ENCODE results near the gene HGS.

The HGS gene

GRCh38 chr17:81652906-81653771, 30.7 kb upstream of the HGS start:
- no peak overlapping the region for H3K23ac ChIP-seq (ENCODE audit: low read length)
- no peak overlapping the region for H4K12ac ChIP-seq (ENCODE audit: low read depth, low read length)
- H3K4ac ChIP-seq (ENCODE audit: low read depth, low read length) = no peak overlapping the region
- peaks cover 0 to 4% of the 10 kb centered on the region in 2 experiments for H3K4me1 ChIP-seq (ENCODE audit: control insufficient read depth in 1 of 2, insufficient read depth in 2 of 2, low read length in 2 of 2)
- DNase-seq = no peak
- H4K91ac ChIP-seq (ENCODE audit: low read depth, low read length) = no peak overlapping the region
- H3K27ac ChIP-seq (ENCODE audit: low read depth, low read length) = no peak overlapping the region
- peaks cover 9% of the 10 kb centered on the region for H3K27me3 ChIP-seq (ENCODE audit: insufficient read depth, low read length)
- H3K9ac ChIP-seq (ENCODE audit: low read length) = no peak overlapping the region
- peak overlapping the region; percentile 30 for H2AFZ ChIP-seq (ENCODE audit: insufficient read depth, low read length, poor library complexity)
- no peak overlapping the region for H2AK5ac ChIP-seq (ENCODE audit: low read length)
- no peak overlapping the region for H3K18ac ChIP-seq (ENCODE audit: low read length)
- no peak overlapping the region for H3K4me3 ChIP-seq (ENCODE audit: low read depth, low read length)
- no CpG with 5 or more reads among the region's 27 CpGs for WGBS (ENCODE audit: extremely low coverage, insufficient coverage, insufficient read length)
- H3K79me2 ChIP-seq (ENCODE audit: control insufficient read depth, insufficient read depth, low read length, poor library complexity) = no peaks in the 10 kb centered on the region
- no peak overlapping the region for H4K8ac ChIP-seq (ENCODE audit: low read depth, low read length)
- no peaks in the 10 kb centered on the region for H3K36me3 ChIP-seq (ENCODE audit: control insufficient read depth in 1 of 2, insufficient read depth in 2 of 2, low read length in 2 of 2)
- no peak overlapping the region for H3K4me2 ChIP-seq (ENCODE audit: low read length)
- no peaks in the 10 kb centered on the region for H3K79me1 ChIP-seq (ENCODE audit: low read length)
- H2BK120ac ChIP-seq (ENCODE audit: insufficient read depth, low read length, poor library complexity) = no peak overlapping the region
- H3K14ac ChIP-seq (ENCODE audit: low read length) = no peak overlapping the region
- no peak overlapping the region for H2BK12ac ChIP-seq (ENCODE audit: low read length)
- H3K9me3 ChIP-seq (ENCODE audit: insufficient read depth, low read depth, low read length) = peaks cover 17% of the 10 kb centered on the region
- no peak overlapping the region for H2BK5ac ChIP-seq (ENCODE audit: low read depth, low read length, poor library complexity)

DNA sequence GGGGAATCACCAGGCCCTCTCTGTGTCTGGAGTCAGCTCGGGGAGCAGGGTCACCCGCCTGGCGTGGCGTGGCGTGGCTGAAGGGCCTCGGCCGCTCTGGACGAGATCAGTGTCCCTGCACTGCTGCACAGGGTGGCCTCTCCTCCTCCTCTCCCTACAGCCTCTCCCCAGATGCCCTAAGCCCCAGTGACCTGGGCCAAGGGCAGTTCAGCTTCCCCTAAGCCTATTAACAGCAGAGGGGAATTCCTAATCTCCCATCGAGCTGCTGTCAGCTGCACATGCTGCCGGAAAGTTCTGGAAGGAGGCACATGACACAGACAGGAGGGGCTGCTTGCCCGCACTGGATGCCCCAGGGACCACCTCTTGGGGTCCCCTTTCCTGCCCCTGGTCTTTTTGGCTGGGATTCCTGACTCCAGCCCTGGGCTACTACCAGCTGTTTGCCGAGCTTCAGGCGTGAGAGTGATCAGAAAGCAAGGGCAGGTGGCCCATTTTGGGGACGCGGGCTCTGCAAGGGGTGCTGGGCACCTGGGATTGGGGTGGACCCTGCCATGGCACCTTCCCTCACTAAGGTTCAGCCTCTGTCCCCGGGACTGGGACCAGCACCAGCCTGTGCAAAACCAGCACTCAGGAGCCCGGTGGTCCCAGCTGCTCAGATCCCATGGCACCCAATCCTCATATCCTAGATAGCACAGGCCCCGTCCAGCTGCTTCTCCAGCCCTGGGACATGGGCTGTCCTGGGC, 28.3 kb upstream of the HGS start:
- no peak overlapping the region for H4K8ac ChIP-seq (ENCODE audit: low read depth, low read length)
- H3K23ac ChIP-seq (ENCODE audit: low read length) = no peak overlapping the region
- no peaks in the 10 kb centered on the region for H3K27me3 ChIP-seq (ENCODE audit: insufficient read depth, low read length)
- no peak overlapping the region for H4K12ac ChIP-seq (ENCODE audit: low read depth, low read length)
- no peak overlapping the region for H3K4me3 ChIP-seq (ENCODE audit: low read depth, low read length)
- H2BK120ac ChIP-seq (ENCODE audit: insufficient read depth, low read length, poor library complexity) = no peak overlapping the region
- whole genome bisulfite sequencing (ENCODE audit: extremely low coverage, insufficient coverage, insufficient read length) = no CpG with 5 or more reads among the region's 18 CpGs
- H3K9ac ChIP-seq (ENCODE audit: low read length) = no peak overlapping the region
- H3K79me1 ChIP-seq (ENCODE audit: low read length) = no peaks in the 10 kb centered on the region
- no peak overlapping the region for H3K18ac ChIP-seq (ENCODE audit: low read length)
- no peak overlapping the region for H3K4ac ChIP-seq (ENCODE audit: low read depth, low read length)
- H3K9me3 ChIP-seq (ENCODE audit: insufficient read depth, low read depth, low read length) = peaks cover 4% of the 10 kb centered on the region
- H2BK5ac ChIP-seq (ENCODE audit: low read depth, low read length, poor library complexity) = no peak overlapping the region
- DNase-seq = no peak
- H4K91ac ChIP-seq (ENCODE audit: low read depth, low read length) = no peak overlapping the region
- H3K79me2 ChIP-seq (ENCODE audit: control insufficient read depth, insufficient read depth, low read length, poor library complexity) = no peaks in the 10 kb centered on the region
- peaks cover 0 to 2% of the 10 kb centered on the region in 2 experiments for H3K4me1 ChIP-seq (ENCODE audit: control insufficient read depth in 1 of 2, insufficient read depth in 2 of 2, low read length in 2 of 2)
- H3K4me2 ChIP-seq (ENCODE audit: low read length) = no peak overlapping the region
- no peaks in the 10 kb centered on the region for H3K36me3 ChIP-seq (ENCODE audit: control insufficient read depth in 1 of 2, insufficient read depth in 2 of 2, low read length in 2 of 2)
- no peak overlapping the region for H3K14ac ChIP-seq (ENCODE audit: low read length)
- no peak overlapping the region for H2AFZ ChIP-seq (ENCODE audit: insufficient read depth, low read length, poor library complexity)
- H2BK12ac ChIP-seq (ENCODE audit: low read length) = no peak overlapping the region
- no peak overlapping the region for H3K27ac ChIP-seq (ENCODE audit: low read depth, low read length)
- no peak overlapping the region for H2AK5ac ChIP-seq (ENCODE audit: low read length)

DNA sequence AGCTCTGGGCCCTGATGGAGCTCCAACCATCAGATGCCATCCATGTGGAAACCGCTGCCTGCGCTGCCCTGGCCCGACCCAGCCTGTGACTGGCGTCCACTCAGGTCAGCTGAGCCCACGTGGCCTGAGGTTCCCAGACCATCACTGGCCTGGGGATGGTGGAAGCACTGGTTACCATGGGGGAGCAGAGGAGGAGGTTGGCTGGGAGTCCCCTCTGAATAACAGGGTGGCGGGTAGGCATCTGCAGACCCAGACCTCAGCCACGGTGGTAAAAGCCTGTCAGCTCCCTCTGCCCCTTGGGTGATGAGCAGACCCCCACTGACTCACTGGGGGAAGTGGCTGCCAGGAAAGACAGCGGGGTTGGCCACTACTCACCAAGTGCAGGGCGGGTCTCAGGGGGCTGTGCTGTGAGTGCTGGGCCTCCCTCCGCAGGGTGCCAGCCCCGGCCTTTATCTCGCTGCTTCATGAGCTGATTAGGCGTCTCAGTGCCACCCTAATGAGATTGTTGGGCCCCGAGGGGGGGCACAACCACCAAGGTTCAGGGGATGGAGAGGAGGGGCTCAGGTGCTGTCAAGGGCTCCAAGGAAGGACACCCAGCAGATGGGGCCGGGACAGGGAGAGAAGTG, 27.6 kb upstream of the HGS start, which contains the start of gene PDE6G:
Gene PDE6G (minus strand): TSS at position 425 of the 626 bp plus-strand sequence. CDS start 3,237 bp downstream, outside the sequence.
- no peak within 1 kb of the TSS for H4K8ac ChIP-seq (ENCODE audit: low read depth, low read length)
- no peak within 1 kb of the TSS for H2BK120ac ChIP-seq (ENCODE audit: insufficient read depth, low read length, poor library complexity)
- no peak within 1 kb of the TSS for H3K14ac ChIP-seq (ENCODE audit: low read length)
- H2AK5ac ChIP-seq (ENCODE audit: low read length) = no peak within 1 kb of the TSS
- no peak for DNase-seq
- no peak within 1 kb of the TSS for H3K4me3 ChIP-seq (ENCODE audit: low read depth, low read length)
- no peak within 1 kb of the TSS for H3K4me2 ChIP-seq (ENCODE audit: low read length)
- H3K9me3 ChIP-seq (ENCODE audit: insufficient read depth, low read depth, low read length) = peaks cover 4% of the 10 kb centered on the region
- H4K91ac ChIP-seq (ENCODE audit: low read depth, low read length) = no peak within 1 kb of the TSS
- no peak within 1 kb of the TSS for H3K23ac ChIP-seq (ENCODE audit: low read length)
- no peak within 1 kb of the TSS for H3K27ac ChIP-seq (ENCODE audit: low read depth, low read length)
- no peaks in the 10 kb centered on the region for H3K36me3 ChIP-seq (ENCODE audit: control insufficient read depth in 1 of 2, insufficient read depth in 2 of 2, low read length in 2 of 2)
- H3K27me3 ChIP-seq (ENCODE audit: insufficient read depth, low read length) = no peaks in the 10 kb centered on the region
- peaks cover 0 to 2% of the 10 kb centered on the region in 2 experiments for H3K4me1 ChIP-seq (ENCODE audit: control insufficient read depth in 1 of 2, insufficient read depth in 2 of 2, low read length in 2 of 2)
- no peaks in the 10 kb centered on the region for H3K79me2 ChIP-seq (ENCODE audit: control insufficient read depth, insufficient read depth, low read length, poor library complexity)
- H3K18ac ChIP-seq (ENCODE audit: low read length) = no peak within 1 kb of the TSS
- H3K79me1 ChIP-seq (ENCODE audit: low read length) = no peaks in the 10 kb centered on the region
- H3K4ac ChIP-seq (ENCODE audit: low read depth, low read length) = no peak within 1 kb of the TSS
- no peak within 1 kb of the TSS for H2BK5ac ChIP-seq (ENCODE audit: low read depth, low read length, poor library complexity)
- H4K12ac ChIP-seq (ENCODE audit: low read depth, low read length) = no peak within 1 kb of the TSS
- no CpG with 5 or more reads among the region's 15 CpGs for WGBS (ENCODE audit: extremely low coverage, insufficient coverage, insufficient read length)
- no peak within 1 kb of the TSS for H3K9ac ChIP-seq (ENCODE audit: low read length)
- H2AFZ ChIP-seq (ENCODE audit: insufficient read depth, low read length, poor library complexity) = no peak within 1 kb of the TSS
- H2BK12ac ChIP-seq (ENCODE audit: low read length) = no peak within 1 kb of the TSS

- Histone ChIP-seq H3K4me2 (ENCODE audit: low read length) (no peak overlapping the region), H3K4ac (ENCODE audit: low read depth, low read length) (no peak overlapping the region), H4K91ac (ENCODE audit: low read depth, low read length) (no peak overlapping the region), H3K79me2 (ENCODE audit: control insufficient read depth, insufficient read depth, low read length, poor library complexity) (no peaks in the 10 kb centered on the region), H4K12ac (ENCODE audit: low read depth, low read length) (no peak overlapping the region), H3K9ac (ENCODE audit: low read length) (no peak overlapping the region), H3K36me3 (ENCODE audit: control insufficient read depth in 1 of 2, insufficient read depth in 2 of 2, low read length in 2 of 2) (no peaks in the 10 kb centered on the region), H2BK12ac (ENCODE audit: low read length) (no peak overlapping the region), H3K4me3 (ENCODE audit: low read depth, low read length) (no peak overlapping the region), H3K27me3 (ENCODE audit: insufficient read depth, low read length) (no peaks in the 10 kb centered on the region), H2BK5ac (ENCODE audit: low read depth, low read length, poor library complexity) (no peak overlapping the region), H3K9me3 (ENCODE audit: insufficient read depth, low read depth, low read length) (peaks cover 2% of the 10 kb centered on the region), H3K18ac (ENCODE audit: low read length) (no peak overlapping the region), H3K23ac (ENCODE audit: low read length) (no peak overlapping the region), H2AFZ (ENCODE audit: insufficient read depth, low read length, poor library complexity) (no peak overlapping the region), H3K27ac (ENCODE audit: low read depth, low read length) (no peak overlapping the region), H3K79me1 (ENCODE audit: low read length) (no peaks in the 10 kb centered on the region), H2AK5ac (ENCODE audit: low read length) (no peak overlapping the region), H4K8ac (ENCODE audit: low read depth, low read length) (no peak overlapping the region), H2BK120ac (ENCODE audit: insufficient read depth, low read length, poor library complexity) (no peak overlapping the region), H3K4me1 (ENCODE audit: control insufficient read depth in 1 of 2, insufficient read depth in 2 of 2, low read length in 2 of 2) (peaks cover 0 to 2% of the 10 kb centered on the region in 2 experiments), H3K14ac (ENCODE audit: low read length) (no peak overlapping the region)
- no peak for DNase-seq
- no CpG with 5 or more reads among the region's 4 CpGs for WGBS (ENCODE audit: extremely low coverage, insufficient coverage, insufficient read length)
Observed at GRCh38 chr17:81656835-81657234, 27.0 kb upstream of the HGS start.
